ENCODE data around the gene RPRD2. TPM values are rescaled to one million over a fixed set of nuclear protein-coding genes. Genes with fewer than 3 reads are reported as not detected.
"Not testable (repeated sequence)": the region's sequence is repeated elsewhere in the genome, so short reads cannot be mapped to it uniquely, and the experiment has no call there.

RPRD2 gene
- total RNA-seq (2014; rRNA removed; shearing (Covaris generic)) (18.0 and 20.4 TPM in 2 replicates), polyA plus RNA-seq (2016; fragmentation: Nextera tagmentation; extraction: Ambion mirVana) (12.7 and 16.8 TPM in 2 replicates)
- long read RNA-seq, partial matches to known transcripts = 0 of 5 reads
- long read RNA-seq, other reads (novel, unspliced or antisense) = 5 of 5 reads

DNA sequence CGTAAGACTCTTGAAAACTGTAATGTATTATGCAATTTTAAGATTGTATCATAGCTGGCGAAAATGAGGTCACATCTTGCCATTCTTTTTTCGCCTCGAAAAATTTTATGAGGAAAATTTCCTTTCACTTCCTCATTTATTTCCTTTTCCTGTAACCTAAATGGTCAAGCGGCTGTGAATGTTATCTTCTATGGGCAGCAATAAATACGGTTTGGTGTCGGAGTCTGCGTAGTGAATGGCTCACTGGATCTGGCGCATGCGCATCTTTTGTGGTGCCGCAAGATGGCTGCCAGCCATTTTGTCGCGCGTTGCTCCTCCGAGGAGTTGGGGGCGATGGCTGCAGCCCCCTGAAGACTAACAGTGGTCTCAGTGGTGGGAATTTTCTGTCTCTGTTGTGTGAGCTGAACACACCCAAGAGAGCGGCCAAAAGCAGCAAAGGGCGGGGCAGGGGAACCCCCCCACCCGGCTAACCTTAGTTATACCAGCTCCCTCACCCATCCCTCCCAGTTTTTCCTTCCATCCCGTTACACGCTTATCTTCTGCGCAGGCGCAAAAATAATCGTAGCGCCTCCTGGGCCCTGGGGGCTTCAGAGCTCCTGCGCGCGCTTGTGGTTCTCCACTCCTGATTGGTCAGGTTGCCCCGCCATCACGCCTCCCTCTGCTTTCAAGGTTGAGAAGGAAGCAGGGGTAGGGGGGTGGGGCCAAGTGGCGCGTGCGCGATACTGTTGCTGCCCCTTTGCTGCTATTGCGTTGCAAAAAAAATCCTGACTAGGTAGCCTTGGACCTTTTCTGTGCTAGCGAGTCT lies at the start of gene RPRD2:
Gene RPRD2, plus strand, starts transcription at position 722 of the 805 bp plus-strand sequence. CDS start 568 bp downstream, outside the sequence.
- peaks cover 8% of the 10 kb centered on the region for H3K27me3 Mint-ChIP-seq (ENCODE audit: insufficient read depth, low read depth, poor library complexity)
- peak within 1 kb of the TSS; percentile 100 for H3K27ac Mint-ChIP-seq
- no peaks in the 10 kb centered on the region for H3K9me3 Mint-ChIP-seq
- TF ChIP-seq ZNF114 (CRISPR knock-in tag; IDR thresholded peaks at IDR 0.05) (no peak), CREB1 (CRISPR knock-in tag; IDR thresholded peaks at IDR 0.05; ENCODE audit: low read depth) (peak; percentile 52; the same call in 1 of the 2 replicates), JUNB (IDR thresholded peaks at IDR 0.05; ENCODE audit: unreplicated experiment) (no peak), POLR2AphosphoS5 (IDR thresholded peaks at IDR 0.05; ENCODE audit: low read depth) (peak; percentile 72)
- TF ChIP-seq, protein P1, sequence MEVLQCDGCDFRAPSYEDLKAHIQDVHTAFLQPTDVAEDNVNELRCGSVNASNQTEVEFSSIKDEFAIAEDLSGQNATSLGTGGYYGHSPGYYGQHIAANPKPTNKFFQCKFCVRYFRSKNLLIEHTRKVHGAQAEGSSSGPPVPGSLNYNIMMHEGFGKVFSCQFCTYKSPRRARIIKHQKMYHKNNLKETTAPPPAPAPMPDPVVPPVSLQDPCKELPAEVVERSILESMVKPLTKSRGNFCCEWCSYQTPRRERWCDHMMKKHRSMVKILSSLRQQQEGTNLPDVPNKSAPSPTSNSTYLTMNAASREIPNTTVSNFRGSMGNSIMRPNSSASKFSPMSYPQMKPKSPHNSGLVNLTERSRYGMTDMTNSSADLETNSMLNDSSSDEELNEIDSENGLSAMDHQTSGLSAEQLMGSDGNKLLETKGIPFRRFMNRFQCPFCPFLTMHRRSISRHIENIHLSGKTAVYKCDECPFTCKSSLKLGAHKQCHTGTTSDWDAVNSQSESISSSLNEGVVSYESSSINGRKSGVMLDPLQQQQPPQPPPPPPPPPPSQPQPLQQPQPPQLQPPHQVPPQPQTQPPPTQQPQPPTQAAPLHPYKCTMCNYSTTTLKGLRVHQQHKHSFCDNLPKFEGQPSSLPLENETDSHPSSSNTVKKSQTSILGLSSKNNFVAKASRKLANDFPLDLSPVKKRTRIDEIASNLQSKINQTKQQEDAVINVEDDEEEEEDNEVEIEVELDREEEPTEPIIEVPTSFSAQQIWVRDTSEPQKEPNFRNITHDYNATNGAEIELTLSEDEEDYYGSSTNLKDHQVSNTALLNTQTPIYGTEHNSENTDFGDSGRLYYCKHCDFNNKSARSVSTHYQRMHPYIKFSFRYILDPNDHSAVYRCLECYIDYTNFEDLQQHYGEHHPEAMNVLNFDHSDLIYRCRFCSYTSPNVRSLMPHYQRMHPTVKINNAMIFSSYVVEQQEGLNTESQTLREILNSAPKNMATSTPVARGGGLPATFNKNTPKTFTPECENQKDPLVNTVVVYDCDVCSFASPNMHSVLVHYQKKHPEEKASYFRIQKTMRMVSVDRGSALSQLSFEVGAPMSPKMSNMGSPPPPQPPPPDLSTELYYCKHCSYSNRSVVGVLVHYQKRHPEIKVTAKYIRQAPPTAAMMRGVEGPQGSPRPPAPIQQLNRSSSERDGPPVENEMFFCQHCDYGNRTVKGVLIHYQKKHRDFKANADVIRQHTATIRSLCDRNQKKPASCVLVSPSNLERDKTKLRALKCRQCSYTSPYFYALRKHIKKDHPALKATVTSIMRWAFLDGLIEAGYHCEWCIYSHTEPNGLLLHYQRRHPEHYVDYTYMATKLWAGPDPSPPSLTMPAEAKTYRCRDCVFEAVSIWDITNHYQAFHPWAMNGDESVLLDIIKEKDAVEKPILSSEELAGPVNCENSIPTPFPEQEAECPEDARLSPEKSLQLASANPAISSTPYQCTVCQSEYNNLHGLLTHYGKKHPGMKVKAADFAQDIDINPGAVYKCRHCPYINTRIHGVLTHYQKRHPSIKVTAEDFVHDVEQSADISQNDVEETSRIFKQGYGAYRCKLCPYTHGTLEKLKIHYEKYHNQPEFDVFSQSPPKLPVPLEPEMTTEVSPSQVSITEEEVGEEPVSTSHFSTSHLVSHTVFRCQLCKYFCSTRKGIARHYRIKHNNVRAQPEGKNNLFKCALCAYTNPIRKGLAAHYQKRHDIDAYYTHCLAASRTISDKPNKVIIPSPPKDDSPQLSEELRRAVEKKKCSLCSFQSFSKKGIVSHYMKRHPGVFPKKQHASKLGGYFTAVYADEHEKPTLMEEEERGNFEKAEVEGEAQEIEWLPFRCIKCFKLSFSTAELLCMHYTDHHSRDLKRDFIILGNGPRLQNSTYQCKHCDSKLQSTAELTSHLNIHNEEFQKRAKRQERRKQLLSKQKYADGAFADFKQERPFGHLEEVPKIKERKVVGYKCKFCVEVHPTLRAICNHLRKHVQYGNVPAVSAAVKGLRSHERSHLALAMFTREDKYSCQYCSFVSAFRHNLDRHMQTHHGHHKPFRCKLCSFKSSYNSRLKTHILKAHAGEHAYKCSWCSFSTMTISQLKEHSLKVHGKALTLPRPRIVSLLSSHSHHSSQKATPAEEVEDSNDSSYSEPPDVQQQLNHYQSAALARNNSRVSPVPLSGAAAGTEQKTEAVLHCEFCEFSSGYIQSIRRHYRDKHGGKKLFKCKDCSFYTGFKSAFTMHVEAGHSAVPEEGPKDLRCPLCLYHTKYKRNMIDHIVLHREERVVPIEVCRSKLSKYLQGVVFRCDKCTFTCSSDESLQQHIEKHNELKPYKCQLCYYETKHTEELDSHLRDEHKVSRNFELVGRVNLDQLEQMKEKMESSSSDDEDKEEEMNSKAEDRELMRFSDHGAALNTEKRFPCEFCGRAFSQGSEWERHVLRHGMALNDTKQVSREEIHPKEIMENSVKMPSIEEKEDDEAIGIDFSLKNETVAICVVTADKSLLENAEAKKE (CRISPR knock-in tag; IDR thresholded peaks at IDR 0.05) = no peak
- no peaks in the 10 kb centered on the region for H3K36me3 ChIP-seq (ENCODE audit: insufficient read depth)
- DNase-seq (ENCODE audit: low spot score) = peak; percentile 100
- H3K27ac ChIP-seq (ENCODE audit: low read depth) = peak within 1 kb of the TSS; percentile 100
- peak within 1 kb of the TSS; percentile 98 for H3K4me3 Mint-ChIP-seq
- peak within 1 kb of the TSS; percentile 86 for H3K4me2 ChIP-seq
- peaks cover 8% of the 10 kb centered on the region for H3K36me3 Mint-ChIP-seq (ENCODE audit: low read depth)
- no peaks in the 10 kb centered on the region for H3K27me3 ChIP-seq (ENCODE audit: insufficient read depth)
- no peaks in the 10 kb centered on the region for H4K20me1 ChIP-seq (replicated peaks; ENCODE audit: insufficient read depth)
- H3K4me1 ChIP-seq (ENCODE audit: insufficient read depth) = peaks cover 12% of the 10 kb centered on the region
- H2AFZ ChIP-seq = peak within 1 kb of the TSS; percentile 66; the same call in 1 of the 2 replicates
- peak; percentile 93 for ATAC-seq
- peaks cover 14% of the 10 kb centered on the region for H3K4me1 Mint-ChIP-seq
- 0 out of 2 replicates have a peak, but pooled peaks cover 7% of the 10 kb centered on the region for H3F3A ChIP-seq (replicated peaks; ENCODE audit: low read depth)
- H3K4me3 ChIP-seq = peak within 1 kb of the TSS; percentile 77
- H3K79me2 ChIP-seq (replicated peaks; ENCODE audit: insufficient read depth) = peaks cover 41% of the 10 kb centered on the region
- H3K9me2 ChIP-seq (ENCODE audit: insufficient read depth) = no peaks in the 10 kb centered on the region

GRCh38 chr1:150314691-150315090 lies 49.3 kb upstream of the RPRD2 start:
- H2AFZ ChIP-seq; H3F3A ChIP-seq (replicated peaks; ENCODE audit: low read depth); H3K4me1 Mint-ChIP-seq; H3K9me2 ChIP-seq (ENCODE audit: insufficient read depth); H3K4me1 ChIP-seq (ENCODE audit: insufficient read depth); H4K20me1 ChIP-seq (replicated peaks; ENCODE audit: insufficient read depth); H3K79me2 ChIP-seq (replicated peaks; ENCODE audit: insufficient read depth); H3K27ac ChIP-seq (ENCODE audit: low read depth); H3K4me2 ChIP-seq; H3K4me3 Mint-ChIP-seq; DNase-seq (ENCODE audit: low spot score); ATAC-seq; H3K36me3 Mint-ChIP-seq (ENCODE audit: low read depth); H3K27me3 ChIP-seq (ENCODE audit: insufficient read depth); H3K36me3 ChIP-seq (ENCODE audit: insufficient read depth); H3K4me3 ChIP-seq; H3K27ac Mint-ChIP-seq; H3K9me3 Mint-ChIP-seq: not testable (repeated sequence)
- peaks cover 13% of the 10 kb centered on the region for H3K27me3 Mint-ChIP-seq (ENCODE audit: insufficient read depth, low read depth, poor library complexity)
